HL-60/S4 treated with phorbol 12-myristate 13-acetate at 8.2 ng/mL for 4 days and 3 days (cell line): ENCODE measurements around the gene AP1AR.
"Not testable (repeated sequence)": the region's sequence is repeated elsewhere in the genome, so short reads cannot be mapped to it uniquely, and the experiment has no call there.

Source experiments
- in situ Hi-C: fragments of 300-500 bp; cut with MboI; formaldehyde crosslinking; loops from 2 replicates; pipeline ENCODE4 v1.15.0; 2022; ENCODE audit warnings: low sequenced_read_pairs

AP1AR gene

DNA sequence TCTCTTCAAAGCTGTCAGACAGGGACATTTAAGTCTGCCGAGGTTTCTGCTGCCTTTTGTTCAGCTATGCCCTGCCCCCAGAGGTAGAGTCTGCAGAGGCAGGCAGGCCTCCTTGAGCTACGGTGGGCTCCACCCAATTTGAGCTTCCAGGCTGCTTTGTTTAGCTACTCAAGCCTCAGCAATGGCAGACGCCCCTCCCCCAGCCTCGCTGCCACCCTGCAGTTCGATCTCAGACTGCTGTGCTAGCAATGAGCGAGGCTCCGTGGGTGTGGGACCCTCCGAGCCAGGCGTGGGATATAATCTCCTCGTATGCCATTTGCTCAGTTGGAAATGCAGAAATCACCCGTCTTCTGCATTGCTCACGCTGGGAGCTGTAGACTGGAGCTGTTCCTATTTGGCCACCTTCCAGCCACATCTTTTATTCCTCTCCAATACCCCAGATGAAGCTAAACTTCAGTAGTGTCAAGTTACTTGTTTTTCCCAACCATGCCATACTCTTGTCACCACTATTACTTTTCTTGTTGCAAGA, 77.7 kb downstream of the AP1AR start:
- in situ Hi-C loops, result not testable (repeated sequence)

DNA sequence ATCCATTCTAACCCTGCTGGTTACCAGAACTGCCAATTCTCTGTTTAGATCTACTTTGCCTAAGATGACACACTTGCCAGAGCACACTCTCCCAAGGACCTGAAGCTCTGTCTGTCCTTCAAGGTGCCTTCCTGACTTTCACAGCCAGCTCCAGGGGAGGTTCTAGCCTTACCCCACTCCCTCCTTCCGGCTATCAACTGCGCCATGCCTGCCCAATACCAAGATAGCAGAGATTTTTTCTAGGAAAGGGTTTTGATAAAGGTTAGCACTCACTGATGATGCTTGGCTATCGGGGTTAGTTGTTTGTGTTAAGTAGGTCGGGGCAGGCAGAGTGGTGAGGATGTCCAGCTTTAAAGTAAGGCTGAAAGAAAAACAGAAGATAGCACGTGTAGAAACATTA, 79.9 kb downstream of the AP1AR start:
- in situ Hi-C loops, result no loop called here

DNA sequence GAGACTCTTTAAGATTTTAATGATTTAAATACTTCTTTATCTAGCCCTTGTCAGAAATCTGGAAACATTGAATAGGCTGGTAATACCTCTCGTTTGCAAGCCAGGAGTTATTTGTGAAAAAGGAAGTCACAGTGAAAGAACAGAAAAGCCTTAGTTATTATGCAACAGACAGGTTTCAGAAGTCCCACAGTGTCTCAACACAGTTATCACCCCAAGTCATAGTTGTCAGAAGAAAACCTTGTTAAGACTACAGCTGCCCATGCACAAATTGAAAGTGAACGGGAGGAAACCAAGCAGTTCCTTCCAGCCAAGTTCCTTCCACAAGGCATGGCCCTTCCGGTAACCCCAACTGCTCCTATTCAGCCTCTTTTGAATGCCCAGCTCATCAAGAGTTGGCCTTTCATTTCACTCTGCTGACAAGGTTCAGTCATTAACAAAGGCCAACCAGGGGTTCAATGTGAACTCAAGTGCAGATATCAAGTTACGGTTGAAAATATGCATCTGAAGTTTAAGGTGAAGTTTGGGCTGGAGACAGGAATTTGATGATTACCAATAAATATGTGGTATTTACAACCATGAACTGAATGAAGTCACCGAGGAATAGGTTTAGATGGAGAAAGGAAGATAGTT, 81.1 kb downstream of the AP1AR start:
- in situ Hi-C loops, result no loop called here

DNA sequence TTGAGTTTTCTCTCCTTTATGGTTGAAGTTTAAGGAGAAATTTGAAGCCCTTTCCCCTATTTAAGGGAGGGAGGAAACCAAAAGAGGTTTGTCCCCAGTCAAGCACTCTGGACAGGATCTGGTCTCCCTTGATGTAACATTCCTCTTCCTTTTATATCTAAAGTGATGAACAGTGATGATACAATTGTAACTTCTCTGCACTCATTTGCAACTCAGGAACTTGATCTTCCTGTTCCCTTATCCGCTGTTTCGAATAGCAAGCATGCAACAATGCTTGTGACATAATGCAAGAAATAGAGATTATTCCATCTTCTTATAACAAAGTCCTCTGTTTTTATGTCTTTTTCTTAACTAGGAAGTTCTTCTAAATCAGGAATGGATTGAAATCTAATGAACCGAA, 83.9 kb downstream of the AP1AR start:
- in situ Hi-C loops, result no loop called here

DNA sequence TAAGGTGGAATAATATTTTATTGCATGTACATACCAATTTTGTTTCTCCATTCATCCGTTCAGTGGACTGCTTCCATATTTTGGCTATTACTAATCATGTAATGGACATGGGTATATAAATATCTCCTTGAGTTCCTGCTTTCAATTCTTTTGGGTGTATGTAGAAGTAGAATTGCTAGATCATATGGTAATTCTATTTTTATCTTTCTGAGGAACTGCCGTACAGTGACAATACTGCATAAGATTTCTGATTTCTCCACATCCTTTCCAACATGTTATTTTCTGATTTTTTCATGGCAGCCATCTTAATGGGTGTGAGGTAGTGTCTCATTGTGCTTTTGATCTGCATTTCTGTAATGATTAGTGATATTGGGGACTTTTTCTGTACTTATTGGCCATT, 84.8 kb downstream of the AP1AR start:
- in situ Hi-C loops, result no loop called here

DNA sequence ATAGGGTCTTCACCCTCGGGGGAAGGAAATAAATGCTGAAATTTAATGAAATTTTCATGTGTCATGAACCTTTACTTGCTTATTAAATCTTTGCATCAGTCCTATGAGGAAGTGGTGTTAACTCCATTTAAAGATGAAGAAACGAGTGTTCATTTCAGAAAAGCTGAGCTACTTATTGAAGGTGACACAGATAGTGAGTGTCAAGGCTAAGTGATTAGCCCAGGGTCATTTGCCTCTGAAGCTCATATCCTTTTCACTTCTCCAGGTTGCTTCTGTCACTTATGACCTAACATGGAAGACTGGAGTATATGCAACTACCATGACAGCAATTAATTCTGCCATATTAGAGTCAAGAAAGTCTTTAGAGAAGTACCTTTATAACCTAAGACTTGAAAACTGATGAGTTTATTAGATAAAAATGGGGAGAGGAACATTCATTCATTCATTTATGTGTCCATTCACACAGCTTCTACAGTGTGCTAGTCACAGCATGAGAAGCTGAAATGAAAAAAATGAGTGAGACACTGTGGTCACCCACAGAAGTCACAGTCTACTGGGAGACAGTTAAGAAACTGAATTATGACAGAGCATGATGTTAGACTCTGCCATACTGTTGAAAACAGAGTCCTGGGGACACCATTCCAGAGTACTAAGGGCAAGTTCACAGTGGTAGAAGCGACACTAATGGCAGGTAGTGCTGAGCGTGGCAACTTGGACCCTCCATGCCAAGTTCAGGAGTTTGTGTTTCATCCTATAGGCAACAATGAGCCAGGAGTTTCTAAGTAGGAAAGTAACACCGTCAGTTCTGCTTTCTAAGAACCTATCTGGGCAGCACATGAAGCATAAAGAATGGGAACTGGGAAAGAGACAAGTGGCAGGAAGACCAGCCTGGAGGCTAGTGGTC, 86.9 kb downstream of the AP1AR start:
- in situ Hi-C loops, result no loop called here
